Measurements from ENCODE around the gene SURF1.
"Not testable (repeated sequence)": the region's sequence is repeated elsewhere in the genome, so short reads cannot be mapped to it uniquely, and the experiment has no call there.

The SURF1 gene, protein sequence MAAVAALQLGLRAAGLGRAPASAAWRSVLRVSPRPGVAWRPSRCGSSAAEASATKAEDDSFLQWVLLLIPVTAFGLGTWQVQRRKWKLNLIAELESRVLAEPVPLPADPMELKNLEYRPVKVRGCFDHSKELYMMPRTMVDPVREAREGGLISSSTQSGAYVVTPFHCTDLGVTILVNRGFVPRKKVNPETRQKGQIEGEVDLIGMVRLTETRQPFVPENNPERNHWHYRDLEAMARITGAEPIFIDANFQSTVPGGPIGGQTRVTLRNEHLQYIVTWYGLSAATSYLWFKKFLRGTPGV

DNA sequence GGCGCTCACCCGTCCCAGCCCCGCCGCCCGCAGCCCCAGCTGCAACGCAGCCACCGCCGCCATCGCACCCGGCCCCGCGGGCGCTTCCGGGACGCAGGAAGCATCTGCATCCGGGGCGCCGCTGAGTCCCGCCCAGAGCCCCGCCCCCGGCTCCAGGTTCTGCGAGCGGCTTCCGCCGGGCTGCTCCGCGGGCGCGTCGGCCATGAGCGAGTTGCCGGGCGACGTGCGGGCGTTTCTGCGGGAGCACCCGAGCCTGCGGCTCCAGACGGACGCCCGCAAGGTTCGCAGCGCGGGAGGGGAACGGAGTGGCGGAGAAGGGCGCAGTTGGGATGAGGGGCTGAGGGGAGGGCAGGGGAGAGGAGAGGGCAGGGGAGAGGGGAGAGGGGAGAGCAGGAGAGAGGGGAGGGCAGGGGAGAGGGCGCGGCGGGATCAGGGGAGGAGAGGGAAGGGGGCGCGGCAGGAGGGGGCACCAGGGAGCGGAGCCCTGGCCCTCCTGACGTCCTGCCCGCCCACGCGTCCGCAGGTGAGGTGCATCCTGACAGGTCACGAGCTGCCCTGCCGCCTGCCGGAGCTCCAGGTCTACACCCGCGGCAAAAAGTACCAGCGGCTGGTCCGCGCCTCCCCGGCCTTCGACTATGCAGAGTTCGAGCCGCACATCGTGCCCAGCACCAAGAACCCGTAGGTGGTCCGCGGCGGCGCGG, at the start of gene SURF1, which contains the start of gene SURF2:
TSS of gene SURF1 (minus strand) at position 97 of the 701 bp plus-strand sequence. CDS start at position 63, 34 bp downstream.
TSS of gene SURF2 (plus strand) at position 160 of the 701 bp plus-strand sequence. CDS start at position 203, 43 bp downstream.
- peak; percentile 81 for DNase-seq (ENCODE audit: low read depth)

DNA sequence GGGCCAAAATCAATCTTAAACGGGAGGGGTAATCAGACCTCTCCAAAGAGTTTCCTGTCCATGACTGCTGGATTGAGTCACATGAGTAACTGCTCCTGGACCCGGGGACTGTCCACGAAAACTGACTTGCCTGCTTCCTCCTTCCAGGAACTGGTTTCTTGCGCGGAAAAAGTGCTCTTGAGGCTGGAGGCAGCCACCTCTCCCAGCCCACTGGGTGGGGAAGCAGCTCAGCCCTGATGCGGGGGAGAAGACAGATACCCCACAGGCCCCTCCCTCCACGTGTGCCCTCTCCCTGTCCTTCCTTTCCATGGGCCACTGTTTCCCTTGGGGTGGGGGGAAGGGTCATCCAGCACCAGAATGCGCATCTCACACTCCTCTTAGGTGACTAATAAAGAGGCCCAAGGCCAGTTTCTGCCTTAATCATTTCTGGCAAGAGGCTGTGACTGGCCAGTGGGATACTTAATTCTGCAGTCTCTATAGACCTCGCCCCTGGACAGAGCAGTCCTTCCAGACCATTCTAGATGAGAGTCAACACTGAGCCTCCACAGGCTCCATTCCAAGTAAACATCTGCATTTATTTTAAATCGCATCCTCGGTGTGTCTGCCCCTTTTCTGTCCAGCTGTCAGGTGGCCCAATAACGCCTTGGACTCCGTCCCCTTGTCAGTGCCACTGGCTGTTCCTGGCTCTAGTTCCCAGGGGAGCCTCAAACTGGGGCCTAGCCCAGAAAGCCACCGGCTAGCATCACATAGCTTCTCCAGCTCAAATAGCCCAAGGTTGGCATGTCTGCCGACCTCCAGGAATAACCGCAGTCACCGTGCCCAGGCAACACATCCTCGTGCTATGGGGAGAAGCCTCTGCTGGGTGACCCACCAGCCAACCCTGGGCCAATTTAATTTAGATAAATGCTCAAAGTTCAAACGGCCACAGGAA, 49.5 kb upstream of the SURF1 start:
- no peak for DNase-seq (ENCODE audit: low read depth)

DNA sequence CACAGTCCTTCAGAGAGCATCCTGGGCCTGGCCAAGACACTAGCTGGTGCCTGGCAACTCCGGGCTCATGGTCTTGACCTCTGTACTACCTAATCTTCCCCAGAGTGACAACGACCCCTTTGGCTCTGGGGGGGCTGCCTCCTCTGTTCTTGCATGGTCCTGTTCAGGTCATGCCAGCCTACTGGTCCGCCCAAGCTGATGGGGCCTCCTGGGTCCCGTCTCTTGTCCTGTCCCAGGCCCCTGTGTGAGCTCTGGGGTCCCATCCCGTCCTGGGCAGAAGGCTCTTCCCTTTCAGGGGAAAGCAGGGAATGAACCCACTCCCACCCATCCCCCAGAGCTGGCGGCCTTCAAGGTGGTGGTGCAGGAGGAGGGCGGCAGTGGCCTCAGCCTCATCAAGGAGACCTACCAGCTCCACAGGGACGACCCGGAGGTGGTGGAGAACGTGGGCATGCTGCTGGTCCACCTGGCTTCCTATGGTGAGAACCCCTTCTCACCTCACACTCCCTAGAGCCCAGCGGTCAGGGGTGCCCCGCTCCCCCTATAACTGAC, 48.2 kb upstream of the SURF1 start:
- DNase-seq (ENCODE audit: low read depth), result no peak

DNA sequence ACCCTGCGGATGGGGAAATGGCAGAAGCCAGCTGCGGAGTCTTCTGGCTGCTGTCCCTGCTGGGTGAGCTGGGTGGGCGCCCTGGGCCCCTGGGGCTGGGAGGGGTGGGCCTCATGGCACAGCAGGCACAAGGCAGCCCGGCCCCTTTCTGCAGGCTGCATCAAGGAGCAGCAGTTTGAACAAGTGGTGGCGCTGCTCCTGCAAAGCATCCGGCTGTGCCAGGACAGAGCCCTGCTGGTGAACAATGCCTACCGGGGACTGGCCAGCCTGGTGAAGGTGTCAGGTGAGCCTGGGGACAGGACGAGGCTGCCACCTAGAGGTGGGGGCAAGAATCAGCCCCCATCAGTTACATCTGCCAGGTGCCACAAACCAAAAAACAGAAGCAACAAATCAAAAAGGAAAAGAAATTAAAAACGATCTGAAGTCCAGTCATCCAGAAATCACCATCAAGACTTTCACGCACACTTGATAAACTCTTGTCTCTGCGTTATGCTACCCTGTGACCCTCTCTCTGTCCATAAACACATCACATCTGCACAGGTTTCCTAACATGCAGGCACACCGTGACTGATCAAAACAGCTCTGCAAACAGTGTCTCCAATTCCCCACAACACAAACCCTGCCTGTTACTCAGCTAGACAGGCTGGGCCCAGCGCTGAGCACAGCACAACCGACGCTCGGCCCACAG, 47.6 kb upstream of the SURF1 start:
- DNase-seq (ENCODE audit: low read depth), result peak; percentile 38

- DNase-seq (ENCODE audit: low read depth), result no peak
These were observed 46.4 kb upstream of the SURF1 start for GRCh38 chr9:133402689-133403088.

DNA sequence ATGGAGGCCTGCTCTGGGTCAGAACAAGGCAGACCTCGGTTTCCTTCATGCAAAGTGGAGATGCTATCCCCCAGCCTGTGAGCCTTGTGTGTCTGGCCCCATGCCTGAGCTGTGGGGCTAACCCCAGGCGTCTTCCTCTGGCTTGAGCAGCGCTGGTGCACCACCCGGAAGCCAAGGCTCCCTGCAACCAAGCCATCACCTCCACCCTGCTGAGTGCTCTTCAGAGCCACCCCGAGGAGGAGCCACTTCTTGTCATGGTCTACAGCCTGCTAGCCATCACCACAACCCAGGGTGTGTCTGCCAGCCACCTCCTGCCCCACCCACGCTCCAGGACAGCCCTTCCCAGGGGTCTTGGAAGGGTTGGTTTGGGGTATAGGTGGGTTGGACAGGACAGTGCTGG, 45.3 kb upstream of the SURF1 start:
- DNase-seq (ENCODE audit: low read depth), result no peak

- no peak for DNase-seq (ENCODE audit: low read depth)
These were observed 44.0 kb upstream of the SURF1 start for GRCh38 chr9:133400292-133400691.

GRCh38 chr9:133397895-133398294, 41.6 kb upstream of the SURF1 start:
- DNase-seq (ENCODE audit: low read depth), result no peak

DNA sequence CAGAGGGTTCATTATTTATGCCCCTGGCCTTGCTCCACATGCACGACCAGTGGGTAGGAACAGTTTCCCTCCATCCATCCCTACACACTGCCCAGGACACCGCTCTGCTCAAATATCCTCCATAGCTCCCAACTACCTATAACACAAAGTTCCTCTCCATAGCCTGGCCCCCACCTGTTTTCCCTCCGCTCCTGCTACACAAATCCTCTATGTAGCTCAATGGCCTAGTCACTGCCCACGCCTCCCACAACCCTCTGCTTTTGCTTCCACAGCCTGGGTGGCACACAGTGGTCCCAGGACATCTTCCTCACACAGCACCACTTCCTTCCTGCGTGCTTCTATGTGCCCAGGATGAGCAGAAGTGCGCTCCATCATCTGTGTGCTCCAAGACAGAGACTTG, 41.1 kb upstream of the SURF1 start:
- DNase-seq (ENCODE audit: low read depth), result no peak

- DNase-seq (ENCODE audit: low read depth), result no peak
These were observed 40.7 kb upstream of the SURF1 start for GRCh38 chr9:133396952-133397351.

GRCh38 chr9:133394687-133395271, 38.5 kb upstream of the SURF1 start:
- no peak for DNase-seq (ENCODE audit: low read depth)

- no peak for DNase-seq (ENCODE audit: low read depth)
These were observed 37.1 kb upstream of the SURF1 start for GRCh38 chr9:133393399-133393798.

- DNase-seq (ENCODE audit: low read depth), result not testable (repeated sequence)
These were observed 36.0 kb upstream of the SURF1 start for GRCh38 chr9:133392308-133392707.

- not testable (repeated sequence) for DNase-seq (ENCODE audit: low read depth)
These were observed 35.2 kb upstream of the SURF1 start for GRCh38 chr9:133391449-133391848.

GRCh38 chr9:133390713-133391112, 34.4 kb upstream of the SURF1 start:
- no peak for DNase-seq (ENCODE audit: low read depth)

DNA sequence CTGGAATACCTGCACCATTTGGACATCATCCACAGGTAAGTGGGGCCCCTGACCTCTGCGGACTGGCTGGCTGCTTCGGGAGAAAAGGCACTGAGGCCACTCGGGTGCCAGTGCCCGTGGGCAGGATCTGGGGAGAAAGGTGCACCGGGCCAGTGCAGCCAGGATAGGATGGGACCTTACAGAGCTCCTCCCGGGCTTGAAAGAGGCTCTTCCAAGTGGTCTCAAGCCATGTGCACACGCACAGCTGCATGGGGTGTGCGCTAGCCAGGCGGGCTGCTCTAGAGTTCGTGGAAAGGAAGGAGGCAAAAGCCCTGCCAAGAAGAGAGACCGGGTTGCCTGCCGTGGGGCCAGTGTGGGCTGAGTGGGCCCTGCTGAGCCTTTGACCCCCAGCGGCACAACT, 33.3 kb upstream of the SURF1 start:
- DNase-seq (ENCODE audit: low read depth), result no peak

DNA sequence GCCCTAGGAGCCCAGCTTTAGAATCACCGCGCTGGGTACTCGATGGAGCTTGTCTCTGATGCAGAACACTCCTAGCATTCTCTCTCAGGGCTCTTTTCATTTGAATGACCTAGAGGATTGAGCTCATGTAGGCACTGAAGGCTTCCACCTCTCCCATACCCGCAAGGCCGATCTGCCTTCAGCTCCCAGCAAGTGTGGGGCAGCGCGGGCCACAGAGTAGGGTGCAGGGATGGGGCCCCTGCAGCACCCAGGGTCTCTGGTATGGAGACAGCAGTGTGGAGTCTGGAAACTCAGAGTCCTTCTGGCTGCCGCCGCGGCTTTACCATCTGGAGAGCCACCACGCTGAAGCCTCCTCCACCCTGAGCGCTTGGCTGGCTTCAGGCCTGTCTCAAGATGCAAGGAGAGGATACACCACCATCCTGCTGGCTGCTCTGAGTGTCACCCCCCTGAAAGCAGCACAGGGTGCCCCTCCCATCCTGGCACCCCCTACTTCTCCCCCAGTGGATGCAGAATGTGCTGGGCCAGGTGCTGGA, 32.8 kb upstream of the SURF1 start:
- DNase-seq (ENCODE audit: low read depth), result no peak

- DNase-seq (ENCODE audit: low read depth), result no peak
These were observed 31.4 kb upstream of the SURF1 start for GRCh38 chr9:133387680-133388079.

GRCh38 chr9:133386338-133386737, 30.1 kb upstream of the SURF1 start:
- no peak for DNase-seq (ENCODE audit: low read depth)

- no peak for DNase-seq (ENCODE audit: low read depth)
These were observed 29.2 kb upstream of the SURF1 start for GRCh38 chr9:133385452-133385851.
